ENCODE measurements around the gene OS9.

The OS9 gene

GRCh38 chr12:57770734-57771133, 76.8 kb downstream of the OS9 start:
- no peak for DNase-seq

All from DMS153 (cell line).